HepG2 (cell line): Measurements from ENCODE around the gene HSP90AB1. TPM values are rescaled to one million over a fixed set of nuclear protein-coding genes. Genes with fewer than 3 reads are reported as not detected.

ENCODE experiments used
- ATF6 ChIP-seq: sonication (generic); formaldehyde crosslinking; conservative IDR thresholded peaks from 2 replicates; pipeline ENCODE4 v1.4.0; 2020; ENCODE audit warnings: missing genetic modification reagents
- BHLHE40 ChIP-seq: IDR thresholded peaks from 2 replicates; pipeline ENCODE4 v1.6.1; 2011; ENCODE audit warnings: low read length, improper control_type of control experiment
- FIP1L1 ChIP-seq: fragments of 200-400 bp; formaldehyde crosslinking; IDR thresholded peaks from 2 replicates; pipeline ENCODE4 v1.6.1; 2018; ENCODE audit warnings: low read depth, mild to moderate bottlenecking, low read length, moderate library complexity, borderline replicate concordance; ENCODE audit not compliant: insufficient read depth
- GABPB1 ChIP-seq: IDR thresholded peaks from 2 replicates; pipeline ENCODE4 v1.6.1; 2016; ENCODE audit warnings: mild to moderate bottlenecking, missing genetic modification reagents, moderate library complexity, missing compliant biosample characterization
- JUNB ChIP-seq: sonication (generic); formaldehyde crosslinking; IDR thresholded peaks from 2 replicates; pipeline ENCODE4 v1.8.0; 2022; ENCODE audit warnings: missing genetic modification reagents, mild to moderate bottlenecking, borderline replicate concordance
- NFRKB ChIP-seq: fragments of 450-650 bp; IDR thresholded peaks from 2 replicates; pipeline ENCODE4 v1.6.1; 2017
- PAF1 ChIP-seq: IDR thresholded peaks from 2 replicates; pipeline ENCODE4 v1.6.1; 2016; ENCODE audit warnings: missing genetic modification reagents, missing compliant biosample characterization
- PHF5A ChIP-seq: IDR thresholded peaks from one replicate; pipeline ENCODE4 v1.6.1; 2018; ENCODE audit warnings: low read depth, missing genetic modification reagents; ENCODE audit not compliant: unreplicated experiment
- REXO4 ChIP-seq: sonication (generic); formaldehyde crosslinking; IDR thresholded peaks from 2 replicates; pipeline ENCODE4 v1.8.0; 2022; ENCODE audit warnings: missing genetic modification reagents, mild to moderate bottlenecking, borderline replicate concordance
- TFAP4 ChIP-seq: sonication (generic); IDR thresholded peaks from 2 replicates; pipeline ENCODE4 v1.6.1; 2016; ENCODE audit warnings: low read depth, borderline replicate concordance
- ZBTB21 ChIP-seq: sonication (generic); formaldehyde crosslinking; IDR thresholded peaks from 2 replicates; pipeline ENCODE4 v1.4.0; 2020; ENCODE audit warnings: missing genetic modification reagents
- ZBTB25 ChIP-seq: IDR thresholded peaks from 2 replicates; pipeline ENCODE4 v1.6.1; 2018; ENCODE audit warnings: missing genetic modification reagents
- ZBTB38 ChIP-seq: sonication (generic); formaldehyde crosslinking; IDR thresholded peaks from 2 replicates; pipeline ENCODE4 v1.5.1; 2020; ENCODE audit warnings: mild to moderate bottlenecking, missing genetic modification reagents
- ZBTB8A ChIP-seq: sonication (generic); formaldehyde crosslinking; IDR thresholded peaks from 2 replicates; pipeline ENCODE4 v1.4.0; 2020; ENCODE audit warnings: mild to moderate bottlenecking, low read depth, missing genetic modification reagents, borderline replicate concordance
- ZGPAT ChIP-seq: IDR thresholded peaks from 2 replicates; pipeline ENCODE4 v1.6.1; 2016; ENCODE audit warnings: mild to moderate bottlenecking
- ZMAT5 ChIP-seq: sonication (generic); formaldehyde crosslinking; IDR thresholded peaks from 2 replicates; pipeline ENCODE4 v1.5.0; 2020; ENCODE audit warnings: mild to moderate bottlenecking, low read depth, missing genetic modification reagents, borderline replicate concordance
- ZNF12 ChIP-seq: sonication (generic); formaldehyde crosslinking; IDR thresholded peaks from 2 replicates; pipeline ENCODE4 v1.5.0; 2020; ENCODE audit warnings: missing genetic modification reagents
- ZNF383 ChIP-seq: sonication (generic); formaldehyde crosslinking; IDR thresholded peaks from 2 replicates; pipeline ENCODE4 v1.4.0; 2020; ENCODE audit warnings: missing genetic modification reagents, mild to moderate bottlenecking, borderline replicate concordance
- ZNF674 ChIP-seq: sonication (generic); formaldehyde crosslinking; IDR thresholded peaks from 2 replicates; pipeline ENCODE4 v1.5.0; 2020; ENCODE audit warnings: low read depth, mild to moderate bottlenecking, missing genetic modification reagents
- polyA plus RNA-seq, 8 experiments: library from polyadenylated mRNA; depleted of rRNA in 3 of 8; stranded (reverse) in 7 of 8; unstranded in 1 of 8; fragments of >200 nt; fragmentation: Illumina TruSeq in 4 of 8; extraction: Trizol in 4 of 8; gene quantifications; 2 replicates each; pipeline versions ENCODE4 v1.2.1 to v1.2.3, GENCODE V29; 2011 to 2016; ENCODE audit warnings: low read depth in 4 of 8, missing spikeins in 1 of 8, mixed read lengths in 1 of 8; ENCODE audit not compliant: insufficient read depth in 1 of 8
- total RNA-seq, 5 experiments: library from RNA; depleted of rRNA; stranded (reverse); fragments of >200 nt; fragmentation: Illumina TruSeq; extraction: Trizol; gene quantifications; 2 replicates each; pipeline ENCODE4 v1.2.3, GENCODE V29; 2016; ENCODE audit warnings: low read depth in 1 of 5

Gene HSP90AB1
- total and polyA plus RNA-seq, 2 of the 13 experiments (the other 11 are each of a cell fraction or from before 2014, with no cell fraction given): 1,325 to 1,472 TPM

- no peak for TF ChIP-seq ZBTB25
- TF ChIP-seq PHF5A (CRISPR knock-in tag): no peak
- no peak for TF ChIP-seq ZBTB21 (CRISPR knock-in tag)
- TF ChIP-seq GABPB1: no peak
- no peak for TF ChIP-seq ZNF12
- TF ChIP-seq BHLHE40: peak; percentile 46
- no peak for TF ChIP-seq ZNF383 (CRISPR knock-in tag)
- no peak for TF ChIP-seq ZGPAT (CRISPR knock-in tag)
- TF ChIP-seq TFAP4: no peak
- no peak for TF ChIP-seq ZBTB38 (CRISPR knock-in tag)
- TF ChIP-seq ZNF674 (CRISPR knock-in tag): 0 out of 2 replicates have a peak, but pooled peaks have one; percentile 34
- TF ChIP-seq ZBTB8A (CRISPR knock-in tag): no peak
- no peak for TF ChIP-seq NFRKB
- TF ChIP-seq FIP1L1: no peak
- 0 out of 2 replicates have a peak, but pooled peaks have one; percentile 13 for TF ChIP-seq REXO4 (CRISPR knock-in tag)
- no peak for TF ChIP-seq ATF6 (CRISPR knock-in tag)
- TF ChIP-seq ZMAT5 (CRISPR knock-in tag): no peak
- no peak for TF ChIP-seq JUNB
- TF ChIP-seq PAF1: no peak
Observed at GRCh38 chr6:44264154-44265006, 17.5 kb downstream of the HSP90AB1 start (continued).
